ENCODE measurements around the gene ADAMTS16. TPM values are rescaled to one million over a fixed set of nuclear protein-coding genes. Genes with fewer than 3 reads are reported as not detected.

Gene ADAMTS16
- total and polyA plus RNA-seq, 2 donors from 2014 or later: 5.6 to 7.5 TPM

DNA sequence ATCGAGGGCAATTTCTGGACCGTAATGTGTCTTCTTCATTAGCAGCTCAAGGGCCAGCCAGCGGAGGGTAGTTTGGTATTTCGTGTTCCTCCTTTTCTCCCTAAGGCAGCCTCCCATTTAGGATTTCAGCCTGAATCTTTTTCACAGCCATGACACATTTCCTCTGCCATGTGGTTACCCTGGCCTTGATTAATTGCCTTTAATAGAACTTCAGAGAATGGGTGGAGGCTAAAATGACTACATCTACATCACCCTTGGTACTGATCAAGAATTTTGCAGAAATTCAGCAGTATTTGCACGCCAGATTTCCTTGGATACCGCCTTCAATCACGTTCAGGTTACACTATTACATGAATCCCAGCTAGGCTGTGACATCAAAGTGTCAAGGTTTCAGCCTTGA lies 58.0 kb downstream of the ADAMTS16 start:
- intact Hi-C loops (cut with DNase I): no loop called here
- no peak overlapping the region for H3K4me3 ChIP-seq (ENCODE audit: low read length in 3 of 3)
- FAIRE-seq: no peak
- H3K27me3 ChIP-seq (ENCODE audit: control insufficient read depth, insufficient read depth, low read length): no peaks in the 10 kb centered on the region
- no peak overlapping the region for H3K9ac ChIP-seq (ENCODE audit: low read length in 3 of 3)
- H3K4me1 ChIP-seq (ENCODE audit: control insufficient read depth in 2 of 3, insufficient read depth in 2 of 3, low read depth in 1 of 3, low read length in 3 of 3): peaks cover 0 to 2% (median 0%) of the 10 kb centered on the region in 3 donors
- no peak for DNase-seq
- H3K36me3 ChIP-seq (ENCODE audit: control insufficient read depth in 2 of 3, insufficient read depth in 3 of 3, low read length in 3 of 3): peaks cover 0 to 2% (median 0%) of the 10 kb centered on the region in 3 donors
- H3K9me3 ChIP-seq (ENCODE audit: control insufficient read depth in 2 of 3, insufficient read depth in 1 of 3, low read length in 3 of 3): no peaks in the 10 kb centered on the region
- TF ChIP-seq CTCF (IDR thresholded peaks at IDR 0.05; ENCODE audit: borderline replicate concordance, extremely low read depth, insufficient read depth): no peak
- no peak overlapping the region for H3K27ac ChIP-seq (ENCODE audit: low read depth in 2 of 2, low read length in 2 of 2)

GRCh38 chr5:5198815-5199214 lies 58.7 kb downstream of the ADAMTS16 start:
- H3K27me3 ChIP-seq (ENCODE audit: control insufficient read depth, insufficient read depth, low read length): no peaks in the 10 kb centered on the region

DNA sequence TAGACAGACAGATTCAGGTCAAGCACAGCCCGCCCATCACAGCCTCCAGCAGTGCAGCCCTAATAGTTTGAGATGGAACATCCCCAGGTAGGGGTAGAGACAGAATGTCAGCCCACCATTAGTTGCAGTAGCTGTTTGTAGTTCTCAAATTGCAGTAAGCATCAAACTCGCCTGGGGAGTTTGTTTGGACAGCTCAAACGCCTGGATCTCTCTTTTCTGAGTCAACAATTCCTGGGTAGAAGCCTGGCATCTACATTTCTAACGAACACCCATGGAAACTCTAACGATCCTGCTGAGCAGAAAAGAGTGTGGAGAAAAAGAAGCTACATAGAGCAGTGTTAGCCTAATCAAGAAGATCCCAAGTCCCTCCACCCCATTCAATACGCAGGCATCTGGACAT lies 59.4 kb downstream of the ADAMTS16 start:
- Histone ChIP-seq H3K27me3 (ENCODE audit: control insufficient read depth, insufficient read depth, low read length) (no peaks in the 10 kb centered on the region), H3K4me1 (ENCODE audit: control insufficient read depth in 2 of 3, insufficient read depth in 2 of 3, low read depth in 1 of 3, low read length in 3 of 3) (no peaks in the 10 kb centered on the region), H3K9me3 (ENCODE audit: control insufficient read depth in 2 of 3, insufficient read depth in 1 of 3, low read length in 3 of 3) (no peaks in the 10 kb centered on the region), H3K36me3 (ENCODE audit: control insufficient read depth in 2 of 3, insufficient read depth in 3 of 3, low read length in 3 of 3) (peaks cover 0 to 2% (median 2%) of the 10 kb centered on the region in 3 donors), H3K9ac (ENCODE audit: low read length in 3 of 3) (no peak overlapping the region), H3K4me3 (ENCODE audit: low read length in 3 of 3) (no peak overlapping the region), H3K27ac (ENCODE audit: low read depth in 2 of 2, low read length in 2 of 2) (no peak overlapping the region)
- TF ChIP-seq CTCF (IDR thresholded peaks at IDR 0.05; ENCODE audit: borderline replicate concordance, extremely low read depth, insufficient read depth): no peak
- no peak for DNase-seq
- intact Hi-C loops (cut with DNase I): no loop called here
- FAIRE-seq: no peak

More at GRCh38 chr5:5198815-5199214, 58.7 kb downstream of the ADAMTS16 start:
- Histone ChIP-seq H3K4me3 (ENCODE audit: low read length in 3 of 3) (no peak overlapping the region), H3K36me3 (ENCODE audit: control insufficient read depth in 2 of 3, insufficient read depth in 3 of 3, low read length in 3 of 3) (peaks cover 0 to 2% (median 2%) of the 10 kb centered on the region in 3 donors), H3K9me3 (ENCODE audit: control insufficient read depth in 2 of 3, insufficient read depth in 1 of 3, low read length in 3 of 3) (no peaks in the 10 kb centered on the region), H3K4me1 (ENCODE audit: control insufficient read depth in 2 of 3, insufficient read depth in 2 of 3, low read depth in 1 of 3, low read length in 3 of 3) (peaks cover 0 to 2% (median 0%) of the 10 kb centered on the region in 3 donors), H3K27ac (ENCODE audit: low read depth in 2 of 2, low read length in 2 of 2) (no peak overlapping the region), H3K9ac (ENCODE audit: low read length in 3 of 3) (no peak overlapping the region)
- FAIRE-seq (no peak), DNase-seq (no peak)
- intact Hi-C loops (cut with DNase I): no loop called here
- TF ChIP-seq CTCF (IDR thresholded peaks at IDR 0.05; ENCODE audit: borderline replicate concordance, extremely low read depth, insufficient read depth): no peak

DNA sequence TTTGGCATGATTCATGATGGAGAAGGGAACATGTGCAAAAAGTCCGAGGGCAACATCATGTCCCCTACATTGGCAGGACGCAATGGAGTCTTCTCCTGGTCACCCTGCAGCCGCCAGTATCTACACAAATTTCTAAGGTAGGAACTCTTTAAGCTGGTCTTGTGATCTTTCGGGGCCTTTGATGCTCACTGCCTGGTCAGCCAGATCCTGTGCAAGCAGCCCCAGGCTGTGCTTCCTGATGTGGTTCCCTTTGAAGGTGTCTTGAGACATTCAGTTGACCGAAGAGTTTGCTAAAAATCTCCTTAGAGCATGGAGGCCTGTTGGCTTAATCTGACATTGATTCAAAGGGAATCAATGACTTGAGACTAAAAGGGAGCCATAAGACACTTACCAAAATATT lies 60.0 kb downstream of the ADAMTS16 start:
- FAIRE-seq (no peak), DNase-seq (no peak)
- Histone ChIP-seq H3K4me3 (ENCODE audit: low read length in 3 of 3) (no peak overlapping the region), H3K27me3 (ENCODE audit: control insufficient read depth, insufficient read depth, low read length) (no peaks in the 10 kb centered on the region), H3K4me1 (ENCODE audit: control insufficient read depth in 2 of 3, insufficient read depth in 2 of 3, low read depth in 1 of 3, low read length in 3 of 3) (no peaks in the 10 kb centered on the region), H3K27ac (ENCODE audit: low read depth in 2 of 2, low read length in 2 of 2) (no peak overlapping the region), H3K9me3 (ENCODE audit: control insufficient read depth in 2 of 3, insufficient read depth in 1 of 3, low read length in 3 of 3) (no peaks in the 10 kb centered on the region), H3K36me3 (ENCODE audit: control insufficient read depth in 2 of 3, insufficient read depth in 3 of 3, low read length in 3 of 3) (peaks cover 0 to 2% (median 2%) of the 10 kb centered on the region in 3 donors), H3K9ac (ENCODE audit: low read length in 3 of 3) (no peak overlapping the region)
- TF ChIP-seq CTCF (IDR thresholded peaks at IDR 0.05; ENCODE audit: borderline replicate concordance, extremely low read depth, insufficient read depth): no peak
- intact Hi-C loops (cut with DNase I): no loop called here
